ENCODE data around the gene AIG1.
A peak's percentile ranks its signal among the peaks of the same experiment; 100 is the strongest.
"Not testable (repeated sequence)": the region's sequence is repeated elsewhere in the genome, so short reads cannot be mapped to it uniquely, and the experiment has no call there.

AIG1 gene

GRCh38 chr6:143339223-143339622 is 278.5 kb downstream of the AIG1 start:
- DNase-seq (ENCODE audit: low spot score in 2 of 2) = no peak
- peaks cover 7% of the 10 kb centered on the region for H3K4me1 Mint-ChIP-seq
- H3K36me3 Mint-ChIP-seq = no peaks in the 10 kb centered on the region
- H3K4me3 Mint-ChIP-seq = no peak overlapping the region
- no peak for ATAC-seq
- H3K9me3 Mint-ChIP-seq = no peaks in the 10 kb centered on the region
- no peak overlapping the region for H3K27ac Mint-ChIP-seq

GRCh38 chr6:143345477-143345876 is 284.8 kb downstream of the AIG1 start:
- not testable (repeated sequence) for H3K27ac Mint-ChIP-seq; H3K36me3 Mint-ChIP-seq; H3K9me3 Mint-ChIP-seq; ATAC-seq; H3K4me3 Mint-ChIP-seq; H3K4me1 Mint-ChIP-seq; DNase-seq (ENCODE audit: low spot score in 2 of 2)

GRCh38 chr6:143346004-143346403 is 285.3 kb downstream of the AIG1 start:
- no peaks in the 10 kb centered on the region for H3K9me3 Mint-ChIP-seq
- no peak overlapping the region for H3K4me3 Mint-ChIP-seq

GRCh38 chr6:143348531-143348930 is 287.8 kb downstream of the AIG1 start:
- no peaks in the 10 kb centered on the region for H3K36me3 Mint-ChIP-seq
- DNase-seq (ENCODE audit: low spot score in 2 of 2) (no peak), ATAC-seq (no peak)
- H3K9me3 Mint-ChIP-seq = no peaks in the 10 kb centered on the region
- H3K4me1 Mint-ChIP-seq = no peaks in the 10 kb centered on the region
- H3K4me3 Mint-ChIP-seq = no peak overlapping the region
- no peak overlapping the region for H3K27ac Mint-ChIP-seq

More at GRCh38 chr6:143346004-143346403, 285.3 kb downstream of the AIG1 start:
- DNase-seq (ENCODE audit: low spot score in 2 of 2) (no peak), ATAC-seq (no peak)
- H3K27ac Mint-ChIP-seq = no peak overlapping the region
- H3K36me3 Mint-ChIP-seq = no peaks in the 10 kb centered on the region
- H3K4me1 Mint-ChIP-seq = no peaks in the 10 kb centered on the region

GRCh38 chr6:143349530-143349929 is 288.8 kb downstream of the AIG1 start:
- H3K9me3 Mint-ChIP-seq = peaks cover 8% of the 10 kb centered on the region

GRCh38 chr6:143356101-143356880 is 295.6 kb downstream of the AIG1 start:
- Mint-ChIP-seq H3K4me3 (no peak overlapping the region), H3K27ac (no peak overlapping the region), H3K9me3 (peaks cover 8% of the 10 kb centered on the region), H3K4me1 (no peaks in the 10 kb centered on the region), H3K36me3 (no peaks in the 10 kb centered on the region)
- DNase-seq (ENCODE audit: low spot score in 2 of 2) (no peak), ATAC-seq (no peak)

More at GRCh38 chr6:143349530-143349929, 288.8 kb downstream of the AIG1 start:
- H3K4me1 Mint-ChIP-seq = no peaks in the 10 kb centered on the region
- ATAC-seq (no peak), DNase-seq (ENCODE audit: low spot score in 2 of 2) (no peak)
- no peaks in the 10 kb centered on the region for H3K36me3 Mint-ChIP-seq
- H3K27ac Mint-ChIP-seq = no peak overlapping the region
- no peak overlapping the region for H3K4me3 Mint-ChIP-seq

- Mint-ChIP-seq H3K27ac (no peak overlapping the region), H3K4me1 (no peaks in the 10 kb centered on the region), H3K36me3 (no peaks in the 10 kb centered on the region), H3K9me3 (peaks cover 8% of the 10 kb centered on the region), H3K4me3 (no peak overlapping the region)
- ATAC-seq = no peak
- DNase-seq (ENCODE audit: low spot score in 2 of 2) = no peak
Measured at GRCh38 chr6:143357152-143357551, 296.5 kb downstream of the AIG1 start.

GRCh38 chr6:143357561-143358255 is 297.0 kb downstream of the AIG1 start:
- ATAC-seq (no peak), DNase-seq (ENCODE audit: low spot score in 2 of 2) (no peak)
- no peaks in the 10 kb centered on the region for H3K4me1 Mint-ChIP-seq
- no peak overlapping the region for H3K27ac Mint-ChIP-seq
- no peak overlapping the region for H3K4me3 Mint-ChIP-seq
- peaks cover 8% of the 10 kb centered on the region for H3K9me3 Mint-ChIP-seq
- no peaks in the 10 kb centered on the region for H3K36me3 Mint-ChIP-seq

- ATAC-seq (no peak), DNase-seq (ENCODE audit: low spot score in 2 of 2) (no peak)
- no peak overlapping the region for H3K27ac Mint-ChIP-seq
- H3K36me3 Mint-ChIP-seq = no peaks in the 10 kb centered on the region
- H3K9me3 Mint-ChIP-seq = no peaks in the 10 kb centered on the region
- no peak overlapping the region for H3K4me3 Mint-ChIP-seq
- H3K4me1 Mint-ChIP-seq = no peaks in the 10 kb centered on the region
Measured at GRCh38 chr6:143361536-143362191, 301.0 kb downstream of the AIG1 start.

- Mint-ChIP-seq H3K4me1 (no peaks in the 10 kb centered on the region), H3K27ac (no peak overlapping the region), H3K36me3 (no peaks in the 10 kb centered on the region), H3K4me3 (no peak overlapping the region), H3K9me3 (no peaks in the 10 kb centered on the region)
- no peak for DNase-seq (ENCODE audit: low spot score in 2 of 2)
- peak; percentile 52 for ATAC-seq
Measured at GRCh38 chr6:143362192-143362558, 301.5 kb downstream of the AIG1 start.

- Mint-ChIP-seq H3K27ac (no peak overlapping the region), H3K4me3 (no peak overlapping the region), H3K4me1 (peaks cover 3% of the 10 kb centered on the region), H3K9me3 (no peaks in the 10 kb centered on the region), H3K36me3 (no peaks in the 10 kb centered on the region)
- DNase-seq (ENCODE audit: low spot score in 2 of 2) (no peak), ATAC-seq (no peak)
Measured at GRCh38 chr6:143363299-143363698, 302.6 kb downstream of the AIG1 start.

- peak; percentile 97 for ATAC-seq
- H3K36me3 Mint-ChIP-seq = no peaks in the 10 kb centered on the region
- DNase-seq (ENCODE audit: low spot score in 2 of 2) = peak in 1 of 2 donors; percentile 53
- H3K4me1 Mint-ChIP-seq = peaks cover 6% of the 10 kb centered on the region
- no peak overlapping the region for H3K27ac Mint-ChIP-seq
- no peak overlapping the region for H3K4me3 Mint-ChIP-seq
- H3K9me3 Mint-ChIP-seq = no peaks in the 10 kb centered on the region
Measured at GRCh38 chr6:143368426-143368825, 307.7 kb downstream of the AIG1 start.

- no peak overlapping the region for H3K27ac Mint-ChIP-seq
- no peaks in the 10 kb centered on the region for H3K36me3 Mint-ChIP-seq
- ATAC-seq (no peak), DNase-seq (ENCODE audit: low spot score in 2 of 2) (no peak)
- no peaks in the 10 kb centered on the region for H3K9me3 Mint-ChIP-seq
- H3K4me3 Mint-ChIP-seq = no peak overlapping the region
- H3K4me1 Mint-ChIP-seq = peaks cover 6% of the 10 kb centered on the region
Measured at GRCh38 chr6:143369971-143370370, 309.3 kb downstream of the AIG1 start.

GRCh38 chr6:143370812-143371370 is 310.2 kb downstream of the AIG1 start:
- no peaks in the 10 kb centered on the region for H3K36me3 Mint-ChIP-seq
- no peaks in the 10 kb centered on the region for H3K9me3 Mint-ChIP-seq
- no peak overlapping the region for H3K4me3 Mint-ChIP-seq
- DNase-seq (ENCODE audit: low spot score in 2 of 2) = no peak
- no peak overlapping the region for H3K27ac Mint-ChIP-seq
- peaks cover 6% of the 10 kb centered on the region for H3K4me1 Mint-ChIP-seq
- ATAC-seq = no peak

- no peak for ATAC-seq
Measured at GRCh38 chr6:143372199-143372882, 311.7 kb downstream of the AIG1 start.

More at GRCh38 chr6:143372199-143372882, 311.7 kb downstream of the AIG1 start:
- no peaks in the 10 kb centered on the region for H3K36me3 Mint-ChIP-seq
- H3K4me3 Mint-ChIP-seq = no peak overlapping the region
- H3K9me3 Mint-ChIP-seq = no peaks in the 10 kb centered on the region
- no peak overlapping the region for H3K27ac Mint-ChIP-seq
- no peak for DNase-seq (ENCODE audit: low spot score in 2 of 2)
- H3K4me1 Mint-ChIP-seq = peaks cover 6% of the 10 kb centered on the region

Measured in stimulated activated effector memory CD8-positive, alpha-beta T cell treated with anti-CD3 and anti-CD28 coated beads, Interleukin-12 subunit alpha, Interleukin-12 subunit beta, amount 100 ng/mL, for 72 hours (primary cell).